Superior temporal gyrus (tissue), 1 donor: Measurements from ENCODE around the gene GUCA1C.

Source experiments
- DNase-seq: peaks from one replicate; pipeline ENCODE4 v3.0.0-alpha.2; 2016; ENCODE audit errors: extremely low spot score

Gene GUCA1C

GRCh38 chr3:108909799-108910198 lies 43.9 kb downstream of the GUCA1C start:
- no peak for DNase-seq

- no peak for DNase-seq
These were observed 46.5 kb downstream of the GUCA1C start for GRCh38 chr3:108907194-108907593.

- no peak for DNase-seq
These were observed 54.1 kb downstream of the GUCA1C start for GRCh38 chr3:108899530-108899929.

- DNase-seq: no peak
These were observed 55.8 kb downstream of the GUCA1C start for GRCh38 chr3:108897883-108898282.

DNA sequence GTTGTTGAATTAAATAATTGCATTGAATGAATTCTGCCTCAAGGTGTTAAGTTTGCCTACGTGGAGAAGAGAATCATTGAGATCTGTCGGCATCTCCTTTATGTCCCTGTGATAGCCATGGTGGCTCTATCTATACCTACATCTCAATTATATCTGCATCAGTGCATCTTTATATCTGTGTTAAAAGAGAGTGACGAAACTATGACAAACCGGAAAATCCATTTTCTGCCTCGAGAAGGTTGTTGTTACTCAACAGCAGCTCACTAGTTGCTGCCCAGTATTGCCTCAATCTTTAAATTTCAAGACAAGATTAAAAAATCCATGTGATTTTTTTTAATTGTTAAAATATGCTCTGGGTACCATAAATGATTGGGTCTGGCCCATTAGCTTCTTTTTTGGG lies 58.7 kb downstream of the GUCA1C start:
- DNase-seq: no peak

GRCh38 chr3:108891833-108892232 lies 61.8 kb downstream of the GUCA1C start:
- DNase-seq: no peak

DNA sequence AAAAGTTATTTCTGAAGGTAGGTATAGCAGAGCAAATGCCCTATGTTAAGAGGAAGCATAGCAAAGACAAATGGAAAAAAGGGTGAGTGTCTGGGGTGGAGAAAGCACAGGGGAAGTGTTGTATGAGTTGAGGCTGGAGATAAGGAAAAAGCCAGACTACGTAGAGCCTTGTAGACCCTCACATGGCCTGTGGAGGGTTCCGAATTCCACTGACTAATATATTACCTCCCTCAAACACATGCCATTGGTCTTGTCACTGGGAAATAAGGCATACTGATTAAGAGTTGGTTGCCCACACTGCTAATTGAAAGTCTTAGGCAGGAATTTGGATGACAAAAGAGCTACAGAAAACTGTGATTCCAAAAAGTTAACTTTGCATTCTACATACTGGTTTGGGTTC lies 65.9 kb downstream of the GUCA1C start:
- DNase-seq: no peak

GRCh38 chr3:108887121-108887520 lies 66.6 kb downstream of the GUCA1C start:
- DNase-seq: no peak

DNA sequence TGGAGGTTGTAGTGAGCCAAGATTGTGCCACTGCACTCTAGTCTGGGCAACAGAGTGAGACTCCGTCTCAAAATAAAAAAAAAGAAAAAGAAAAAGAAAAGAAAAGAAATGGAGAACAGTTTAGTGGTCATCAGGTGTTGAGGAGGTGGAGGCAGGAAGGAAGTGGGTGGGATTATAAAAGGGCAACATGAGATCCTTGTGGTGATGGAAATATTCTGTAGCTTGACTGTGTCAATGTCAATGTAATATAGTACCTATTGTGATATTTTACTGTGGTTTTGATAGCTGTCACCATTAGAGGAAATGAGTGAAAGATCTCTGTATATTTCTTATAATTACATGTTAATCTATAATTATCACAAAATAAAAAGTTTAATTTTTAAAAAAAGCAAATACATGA lies 70.3 kb downstream of the GUCA1C start:
- DNase-seq: no peak

DNA sequence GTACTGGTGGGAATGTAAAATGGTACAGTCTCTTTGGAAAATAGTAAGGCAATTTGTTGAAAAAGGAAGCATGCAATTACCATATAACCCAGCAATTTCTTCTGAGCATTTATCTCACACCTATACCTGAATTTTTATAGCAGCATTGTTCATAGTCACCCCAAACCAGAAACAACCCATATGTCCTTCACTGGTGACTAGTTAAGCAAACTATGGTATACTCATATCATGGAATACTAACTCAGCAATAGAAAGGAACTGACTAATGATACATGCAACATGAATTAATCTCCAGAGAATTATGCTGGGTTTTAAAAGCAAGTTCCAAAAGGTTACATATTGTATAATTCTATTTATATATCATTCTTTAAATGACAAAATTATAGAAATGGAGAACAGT lies 70.9 kb downstream of the GUCA1C start:
- no peak for DNase-seq

DNA sequence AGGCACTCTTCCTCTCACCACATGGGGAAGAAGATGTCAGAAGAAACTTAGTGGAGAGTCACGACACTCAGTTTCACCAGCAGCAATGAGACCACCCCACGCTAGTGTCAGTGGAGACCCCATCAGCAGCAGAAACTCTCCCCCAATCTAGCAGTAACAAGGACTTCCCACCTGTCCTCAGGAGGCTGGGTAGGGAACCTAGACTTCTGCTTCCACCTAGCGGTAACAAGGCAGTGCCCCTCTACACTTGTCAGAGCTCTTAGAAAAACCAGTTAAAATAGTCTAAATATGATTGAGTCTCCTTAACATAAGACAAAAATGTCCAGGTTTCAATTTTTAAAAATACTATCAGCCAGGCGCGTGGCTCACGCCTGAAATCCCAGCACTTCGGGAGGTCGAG lies 73.8 kb downstream of the GUCA1C start:
- no peak for DNase-seq

DNA sequence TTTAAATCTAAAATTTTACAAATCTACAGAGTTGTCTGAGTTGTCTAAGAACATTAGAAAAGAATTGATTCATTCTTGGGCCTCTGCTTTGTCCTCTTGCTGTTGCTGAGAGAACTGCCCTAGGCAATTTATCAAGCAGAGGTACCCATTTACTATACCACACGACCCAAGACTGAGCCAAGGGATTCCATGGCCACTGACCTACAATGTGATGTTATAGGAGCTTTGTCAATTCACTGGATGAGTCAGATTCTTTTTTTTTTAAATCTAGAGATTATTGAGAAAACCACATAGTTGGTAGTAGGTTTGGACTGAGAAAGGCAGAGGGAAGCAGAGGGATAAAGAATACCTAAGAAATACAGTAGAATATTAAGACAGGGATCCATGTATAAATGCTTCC lies 75.8 kb downstream of the GUCA1C start:
- no peak for DNase-seq

- DNase-seq: no peak
These were observed 89.9 kb downstream of the GUCA1C start for GRCh38 chr3:108863799-108864135.

GRCh38 chr3:108862865-108863798 lies 90.5 kb downstream of the GUCA1C start:
- no peak for DNase-seq

DNA sequence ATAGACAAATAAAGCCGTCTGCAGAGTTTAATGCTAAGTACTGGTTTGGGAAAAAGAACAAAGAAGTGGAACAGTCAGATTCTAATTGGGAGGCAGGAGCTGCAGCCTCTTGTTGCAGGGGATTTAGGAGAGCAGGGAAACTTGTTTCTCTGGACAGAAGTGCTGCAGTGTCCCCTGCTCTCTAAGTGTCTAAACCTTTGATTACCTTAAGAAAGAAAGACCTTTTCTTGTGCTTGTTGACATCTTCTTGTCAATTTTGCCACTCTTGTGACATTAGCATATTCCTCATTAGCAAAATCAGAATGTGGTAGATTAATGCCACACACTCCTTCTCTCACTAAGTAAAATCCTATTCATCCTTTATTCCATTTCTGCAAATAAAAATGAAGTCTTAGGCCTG lies 92.3 kb downstream of the GUCA1C start:
- no peak for DNase-seq
